Activated effector memory CD4-positive, alpha-beta T cell treated with Interleukin-2 at 50 U/mL for 16 hours (primary cell): Measurements from ENCODE around the gene C16orf96.
"Not testable (repeated sequence)": the region's sequence is repeated elsewhere in the genome, so short reads cannot be mapped to it uniquely, and the experiment has no call there.

Source experiments
- DNase-seq: peaks from one replicate; pipeline ENCODE4 v3.0.0-alpha.2; 2020

C16orf96 gene

GRCh38 chr16:4570086-4570485, 13.9 kb downstream of the C16orf96 start:
- DNase-seq, result no peak

GRCh38 chr16:4570688-4571321, 14.7 kb downstream of the C16orf96 start:
- no peak for DNase-seq

GRCh38 chr16:4572715-4573114, 16.6 kb downstream of the C16orf96 start:
- no peak for DNase-seq

GRCh38 chr16:4573926-4574325, 17.8 kb downstream of the C16orf96 start:
- DNase-seq, result not testable (repeated sequence)

GRCh38 chr16:4574919-4575705, 19.0 kb downstream of the C16orf96 start:
- DNase-seq, result no peak

- no peak for DNase-seq
These were observed 19.9 kb downstream of the C16orf96 start for GRCh38 chr16:4576008-4576407.

GRCh38 chr16:4578961-4579530, 22.9 kb downstream of the C16orf96 start:
- DNase-seq, result no peak

GRCh38 chr16:4580250-4580649, 24.1 kb downstream of the C16orf96 start:
- DNase-seq, result no peak

- no peak for DNase-seq
These were observed 27.8 kb downstream of the C16orf96 start for GRCh38 chr16:4583906-4584305.

- no peak for DNase-seq
These were observed 30.2 kb downstream of the C16orf96 start for GRCh38 chr16:4586291-4586690.

GRCh38 chr16:4588386-4588785, 32.2 kb downstream of the C16orf96 start:
- DNase-seq, result no peak

- no peak for DNase-seq
These were observed 32.8 kb downstream of the C16orf96 start for GRCh38 chr16:4588961-4589360.

- no peak for DNase-seq
These were observed 35.1 kb downstream of the C16orf96 start for GRCh38 chr16:4591191-4591590.

- DNase-seq, result no peak
These were observed 35.7 kb downstream of the C16orf96 start for GRCh38 chr16:4591706-4592470.

- no peak for DNase-seq
These were observed 36.9 kb downstream of the C16orf96 start for GRCh38 chr16:4593086-4593485.

- no peak for DNase-seq
These were observed 38.6 kb downstream of the C16orf96 start for GRCh38 chr16:4594433-4595410.

GRCh38 chr16:4597174-4597573, 41.0 kb downstream of the C16orf96 start:
- no peak for DNase-seq

GRCh38 chr16:4599037-4599436, 42.9 kb downstream of the C16orf96 start:
- no peak for DNase-seq

GRCh38 chr16:4599545-4599944, 43.4 kb downstream of the C16orf96 start:
- no peak for DNase-seq

GRCh38 chr16:4601036-4601863, 45.1 kb downstream of the C16orf96 start:
- no peak for DNase-seq

- DNase-seq, result no peak
These were observed 45.7 kb downstream of the C16orf96 start for GRCh38 chr16:4601864-4602186.
